HEK293 (cell line): ENCODE results near the gene GPR179.

ENCODE experiments used
- CTCF ChIA-PET: fragments of 350-600 bp; formaldehyde crosslinking; extraction: SDS; loops from one replicate; lab custom pipeline; 2021; ENCODE audit warnings: antibody characterized with exemption; lab: Yijun Ruan, JAX
- POLR2A ChIA-PET: fragments of 300-600 bp; formaldehyde crosslinking; extraction: SDS; loops from one replicate; lab custom pipeline; 2020; ENCODE audit warnings: antibody characterized with exemption, inconsistent platforms; lab: Yijun Ruan, JAX
- H3K27ac ChIP-seq: fragments of 200-500 bp; sonication (Bioruptor generic); 2 replicates; pipeline ENCODE4 v1.5.1; 2014; ENCODE audit warnings: low read depth, low read length, control low read depth, inconsistent platforms; ENCODE audit errors: extremely low read depth
- H3K36me3 ChIP-seq, 2 experiments: fragments of 200-500 bp in 1 of 2; sonication (Bioruptor generic) in 1 of 2; 1 replicate in 1 of 2; 2 replicates in 1 of 2; pipeline ENCODE4 v1.5.1; 2014 to 2017; ENCODE audit warnings: inconsistent platforms in 2 of 2, low read length in 2 of 2; ENCODE audit not compliant: control insufficient read depth in 2 of 2, insufficient read depth in 1 of 2
- H3K4me1 ChIP-seq: fragments of 200-500 bp; sonication (Bioruptor generic); 2 replicates; pipeline ENCODE4 v1.5.1; 2014; ENCODE audit warnings: mild to moderate bottlenecking, low read length, inconsistent platforms; ENCODE audit not compliant: control insufficient read depth, insufficient read depth
- H3K4me3 ChIP-seq: 2 replicates; pipeline ENCODE4 v1.5.1; 2011; ENCODE audit warnings: low read depth, mild to moderate bottlenecking, control low read depth, low read length, moderate library complexity
- H3K9me3 ChIP-seq: fragments of 200-500 bp; sonication (Bioruptor generic); 2 replicates; pipeline ENCODE4 v1.5.1; 2014; ENCODE audit warnings: low read depth, low read length, inconsistent platforms; ENCODE audit not compliant: control insufficient read depth, insufficient read depth
- BCL11A ChIP-seq: fragments of 450-650 bp; formaldehyde crosslinking; IDR thresholded peaks from 2 replicates; pipeline ENCODE4 v1.5.1; 2016; ENCODE audit warnings: low read depth, missing biosample characterization, missing genetic modification characterization
- HOXD13 ChIP-seq: sonication (generic); formaldehyde crosslinking; IDR thresholded peaks from 2 replicates; pipeline ENCODE4 v1.8.0; 2022; ENCODE audit warnings: missing genetic modification reagents, borderline replicate concordance
- KLF9 ChIP-seq: fragments of 450-650 bp; formaldehyde crosslinking; IDR thresholded peaks from 2 replicates; pipeline ENCODE4 v1.5.1; 2016; ENCODE audit warnings: missing biosample characterization, missing genetic modification characterization, low read depth
- RBAK ChIP-seq: fragments of 450-650 bp; formaldehyde crosslinking; IDR thresholded peaks from 2 replicates; pipeline ENCODE4 v1.5.1; 2016; ENCODE audit warnings: missing biosample characterization, missing genetic modification characterization
- ZBTB17 ChIP-seq: fragments of 450-650 bp; formaldehyde crosslinking; IDR thresholded peaks from 2 replicates; pipeline ENCODE4 v1.5.1; 2016; ENCODE audit warnings: missing biosample characterization, missing genetic modification characterization
- ZEB2 ChIP-seq: fragments of 450-650 bp; formaldehyde crosslinking; IDR thresholded peaks from 2 replicates; pipeline ENCODE4 v1.5.1; 2016; ENCODE audit warnings: missing biosample characterization, missing genetic modification characterization
- ZNF10 ChIP-seq: fragments of 450-650 bp; formaldehyde crosslinking; IDR thresholded peaks from 2 replicates; pipeline ENCODE4 v1.5.1; 2017; ENCODE audit warnings: missing biosample characterization, missing genetic modification characterization
- ZNF132 ChIP-seq: fragments of 450-650 bp; formaldehyde crosslinking; IDR thresholded peaks from 2 replicates; pipeline ENCODE4 v1.5.1; 2017; ENCODE audit warnings: missing biosample characterization, missing genetic modification characterization, borderline replicate concordance
- ZNF202 ChIP-seq: fragments of 450-650 bp; formaldehyde crosslinking; IDR thresholded peaks from 2 replicates; pipeline ENCODE4 v1.5.1; 2016; ENCODE audit warnings: missing biosample characterization, missing genetic modification characterization, borderline replicate concordance
- ZNF223 ChIP-seq: fragments of 450-650 bp; formaldehyde crosslinking; IDR thresholded peaks from 2 replicates; pipeline ENCODE4 v1.5.1; 2016; ENCODE audit warnings: missing biosample characterization, missing genetic modification characterization
- ZNF626 ChIP-seq: fragments of 450-650 bp; sonication (Bioruptor Pico); formaldehyde crosslinking; IDR thresholded peaks from 2 replicates; pipeline ENCODE4 v1.5.1; 2018; ENCODE audit warnings: missing biosample characterization, missing genetic modification characterization, inconsistent platforms
- ZNF660 ChIP-seq: fragments of 450-650 bp; IDR thresholded peaks from 2 replicates; pipeline ENCODE4 v1.5.1; 2018; ENCODE audit warnings: missing biosample characterization, mild to moderate bottlenecking, missing genetic modification characterization
- ZNF701 ChIP-seq: fragments of 450-650 bp; formaldehyde crosslinking; IDR thresholded peaks from 2 replicates; pipeline ENCODE4 v1.5.1; 2016; ENCODE audit warnings: missing biosample characterization, missing genetic modification characterization
- ZSCAN16 ChIP-seq: fragments of 450-650 bp; formaldehyde crosslinking; IDR thresholded peaks from 2 replicates; pipeline ENCODE4 v1.5.1; 2016; ENCODE audit warnings: missing biosample characterization, missing genetic modification characterization
- TF ChIP-seq, protein P1 (sequence below): fragments of 450-650 bp; formaldehyde crosslinking; IDR thresholded peaks from 2 replicates; pipeline ENCODE4 v1.5.1; 2017; ENCODE audit warnings: missing biosample characterization, missing genetic modification characterization
- TF ChIP-seq, protein P2 (sequence below): fragments of 450-650 bp; formaldehyde crosslinking; IDR thresholded peaks from 2 replicates; pipeline ENCODE4 v1.5.1; 2016; ENCODE audit warnings: missing biosample characterization, missing genetic modification characterization
- TF ChIP-seq, protein P3 (sequence below): fragments of 450-650 bp; formaldehyde crosslinking; IDR thresholded peaks from 2 replicates; pipeline ENCODE4 v1.5.1; 2017; ENCODE audit warnings: missing biosample characterization, missing genetic modification characterization
- TF ChIP-seq, protein P4 (sequence below): fragments of 450-650 bp; formaldehyde crosslinking; IDR thresholded peaks from 2 replicates; pipeline ENCODE4 v1.5.1; 2016; ENCODE audit warnings: missing biosample characterization, missing genetic modification characterization

GPR179 gene

DNA sequence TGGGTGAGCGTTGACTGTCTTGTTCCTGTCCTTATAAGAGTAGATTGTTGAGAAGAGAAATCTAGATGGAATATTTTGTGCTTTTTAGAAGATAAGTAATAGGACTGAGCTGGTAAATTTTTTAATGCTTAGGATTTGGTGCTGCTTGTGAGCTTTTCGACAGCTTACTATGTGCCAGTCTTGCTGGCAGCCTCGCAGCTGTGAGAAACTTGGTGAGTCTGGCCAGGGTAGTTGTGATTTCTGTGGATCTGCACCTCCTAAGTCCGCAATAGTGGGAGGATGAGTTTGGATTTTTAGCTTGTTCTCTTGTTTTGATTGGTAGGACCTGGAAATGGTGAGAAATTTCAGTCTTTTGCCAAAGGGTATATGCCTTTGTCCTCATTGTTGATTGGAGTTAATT lies 11.5 kb upstream of the GPR179 start:
- Histone ChIP-seq H3K27ac (no peak overlapping the region), H3K4me3 (no peak overlapping the region), H3K9me3 (no peaks in the 10 kb centered on the region), H3K36me3 (no peaks in the 10 kb centered on the region; a peak in 1 of 3 replicates), H3K4me1 (peaks cover 28% of the 10 kb centered on the region)
- POLR2A ChIA-PET: interaction anchor here (1.6 kb wide), 1 partner anchor 10 kb away, joined by 4 read pairs; no protein-coding TSS in a partner anchor
- TF ChIP-seq BCL11A (no peak), ZBTB17 (tag by site-specific recombination) (0 out of 2 replicates have a peak, but pooled peaks have one; percentile 12), ZNF202 (tag by site-specific recombination) (no peak)
- CTCF ChIA-PET: interaction anchor here (0.6 to 11.1 kb wide), 10 partner anchors 8 to 1393 kb away, joined by 3 to 324 read pairs (median 4); no protein-coding TSS in a partner anchor

DNA sequence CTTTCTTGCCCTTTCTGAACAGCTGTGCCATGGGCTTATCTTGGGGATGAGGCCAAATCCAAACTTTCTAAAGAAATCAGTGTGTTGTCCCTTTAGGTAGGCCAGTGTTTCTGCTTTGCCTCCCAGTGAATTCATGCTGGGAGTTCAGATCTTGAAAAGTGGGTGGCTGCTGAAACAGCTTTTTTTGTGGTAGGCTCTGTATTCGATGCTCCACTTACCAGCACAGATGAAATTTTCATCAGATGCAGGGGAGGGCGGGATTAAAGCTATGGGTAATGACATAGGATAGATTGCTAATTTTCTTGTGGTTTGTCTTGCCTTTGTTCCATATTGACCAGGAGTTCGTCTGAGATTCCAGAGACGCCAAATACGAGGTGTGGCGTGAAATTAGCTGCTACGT lies 10.7 kb upstream of the GPR179 start:
- CTCF ChIA-PET: interaction anchor here (0.9 to 11.1 kb wide), 9 partner anchors 9 to 230 kb away, joined by 3 to 324 read pairs (median 5); no protein-coding TSS in a partner anchor
- POLR2A ChIA-PET: interaction anchor here (0.9 to 1.6 kb wide), 3 partner anchors 11 to 61 kb away, joined by 3 to 4 read pairs (median 3); no protein-coding TSS in a partner anchor
- Histone ChIP-seq H3K27ac (no peak overlapping the region), H3K36me3 (no peaks in the 10 kb centered on the region; a peak in 1 of 3 replicates), H3K4me3 (peak overlapping the region; percentile 2), H3K4me1 (peaks cover 31% of the 10 kb centered on the region), H3K9me3 (no peaks in the 10 kb centered on the region)
- TF ChIP-seq ZEB2 (tag by site-specific recombination) (no peak), ZNF10 (tag by site-specific recombination) (peak; percentile 50), ZNF660 (tag by site-specific recombination) (no peak), ZNF223 (tag by site-specific recombination) (no peak), ZSCAN16 (no peak), ZNF701 (tag by site-specific recombination) (no peak), ZNF132 (tag by site-specific recombination) (no peak), ZBTB17 (tag by site-specific recombination) (peak; percentile 51), HOXD13 (CRISPR knock-in tag) (no peak)
- TF ChIP-seq, protein P1, sequence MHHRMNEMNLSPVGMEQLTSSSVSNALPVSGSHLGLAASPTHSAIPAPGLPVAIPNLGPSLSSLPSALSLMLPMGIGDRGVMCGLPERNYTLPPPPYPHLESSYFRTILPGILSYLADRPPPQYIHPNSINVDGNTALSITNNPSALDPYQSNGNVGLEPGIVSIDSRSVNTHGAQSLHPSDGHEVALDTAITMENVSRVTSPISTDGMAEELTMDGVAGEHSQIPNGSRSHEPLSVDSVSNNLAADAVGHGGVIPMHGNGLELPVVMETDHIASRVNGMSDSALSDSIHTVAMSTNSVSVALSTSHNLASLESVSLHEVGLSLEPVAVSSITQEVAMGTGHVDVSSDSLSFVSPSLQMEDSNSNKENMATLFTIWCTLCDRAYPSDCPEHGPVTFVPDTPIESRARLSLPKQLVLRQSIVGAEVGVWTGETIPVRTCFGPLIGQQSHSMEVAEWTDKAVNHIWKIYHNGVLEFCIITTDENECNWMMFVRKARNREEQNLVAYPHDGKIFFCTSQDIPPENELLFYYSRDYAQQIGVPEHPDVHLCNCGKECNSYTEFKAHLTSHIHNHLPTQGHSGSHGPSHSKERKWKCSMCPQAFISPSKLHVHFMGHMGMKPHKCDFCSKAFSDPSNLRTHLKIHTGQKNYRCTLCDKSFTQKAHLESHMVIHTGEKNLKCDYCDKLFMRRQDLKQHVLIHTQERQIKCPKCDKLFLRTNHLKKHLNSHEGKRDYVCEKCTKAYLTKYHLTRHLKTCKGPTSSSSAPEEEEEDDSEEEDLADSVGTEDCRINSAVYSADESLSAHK (tag by site-specific recombination): peak; percentile 76
- TF ChIP-seq, protein P2, sequence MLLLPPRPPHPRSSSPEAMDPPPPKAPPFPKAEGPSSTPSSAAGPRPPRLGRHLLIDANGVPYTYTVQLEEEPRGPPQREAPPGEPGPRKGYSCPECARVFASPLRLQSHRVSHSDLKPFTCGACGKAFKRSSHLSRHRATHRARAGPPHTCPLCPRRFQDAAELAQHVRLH (tag by site-specific recombination): no peak

DNA sequence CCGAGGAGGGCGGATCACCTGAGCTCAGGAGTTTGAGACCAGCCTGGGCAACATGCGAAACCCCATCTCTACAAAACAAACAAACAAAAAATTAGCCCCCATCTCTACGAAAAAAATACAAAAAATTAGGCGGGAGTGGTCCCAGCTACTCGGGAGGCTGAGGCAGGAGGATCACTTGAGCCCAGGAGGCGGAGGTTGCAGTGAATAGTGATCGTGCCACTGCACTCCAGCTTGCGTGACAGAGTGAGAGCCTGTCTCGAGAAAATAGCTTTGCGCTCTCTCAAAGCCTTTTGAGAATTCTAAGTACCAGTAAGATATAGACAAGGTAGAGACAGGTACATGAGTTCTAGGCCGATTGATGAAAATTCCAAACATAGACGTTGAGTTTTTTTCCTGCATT lies 9.9 kb upstream of the GPR179 start:
- no peaks in the 10 kb centered on the region for H3K9me3 ChIP-seq
- peak overlapping the region; percentile 3 for H3K4me3 ChIP-seq
- CTCF ChIA-PET: interaction anchor here (0.6 to 11.1 kb wide), 9 partner anchors 10 to 276 kb away, joined by 3 to 324 read pairs (median 5); no protein-coding TSS in a partner anchor
- TF ChIP-seq, protein P3, sequence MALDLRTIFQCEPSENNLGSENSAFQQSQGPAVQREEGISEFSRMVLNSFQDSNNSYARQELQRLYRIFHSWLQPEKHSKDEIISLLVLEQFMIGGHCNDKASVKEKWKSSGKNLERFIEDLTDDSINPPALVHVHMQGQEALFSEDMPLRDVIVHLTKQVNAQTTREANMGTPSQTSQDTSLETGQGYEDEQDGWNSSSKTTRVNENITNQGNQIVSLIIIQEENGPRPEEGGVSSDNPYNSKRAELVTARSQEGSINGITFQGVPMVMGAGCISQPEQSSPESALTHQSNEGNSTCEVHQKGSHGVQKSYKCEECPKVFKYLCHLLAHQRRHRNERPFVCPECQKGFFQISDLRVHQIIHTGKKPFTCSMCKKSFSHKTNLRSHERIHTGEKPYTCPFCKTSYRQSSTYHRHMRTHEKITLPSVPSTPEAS: no peak
- TF ChIP-seq, protein P4, sequence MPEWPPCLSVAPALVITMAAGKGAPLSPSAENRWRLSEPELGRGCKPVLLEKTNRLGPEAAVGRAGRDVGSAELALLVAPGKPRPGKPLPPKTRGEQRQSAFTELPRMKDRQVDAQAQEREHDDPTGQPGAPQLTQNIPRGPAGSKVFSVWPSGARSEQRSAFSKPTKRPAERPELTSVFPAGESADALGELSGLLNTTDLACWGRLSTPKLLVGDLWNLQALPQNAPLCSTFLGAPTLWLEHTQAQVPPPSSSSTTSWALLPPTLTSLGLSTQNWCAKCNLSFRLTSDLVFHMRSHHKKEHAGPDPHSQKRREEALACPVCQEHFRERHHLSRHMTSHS (tag by site-specific recombination): no peak
- no peak for TF ChIP-seq ZNF626 (tag by site-specific recombination)
- no peak for TF ChIP-seq KLF9 (tag by site-specific recombination)
- no peak for TF ChIP-seq RBAK (tag by site-specific recombination)
- H3K27ac ChIP-seq: no peak overlapping the region
- H3K36me3 ChIP-seq: no peaks in the 10 kb centered on the region; a peak in 1 of 3 replicates
- peaks cover 27% of the 10 kb centered on the region for H3K4me1 ChIP-seq
- POLR2A ChIA-PET: interaction anchor here (1.3 to 2.5 kb wide), 4 partner anchors 10 to 61 kb away, joined by 3 to 28 read pairs (median 5); no protein-coding TSS in a partner anchor
